Pancreas (tissue), 10 donors: ENCODE results near the gene EIF2AK3. TPM values are rescaled to one million over a fixed set of nuclear protein-coding genes. Genes with fewer than 3 reads are reported as not detected.

Source experiments
- ATAC-seq, 4 donors: fragments of 200-7000 bp; cut with Tn5 transposase; one replicate each; pipeline versions ENCODE4 v1.8.0 to v1.9.1; 2020; ENCODE audit warnings: mild to moderate bottlenecking in 4 of 4, moderate library complexity in 4 of 4
- DNase-seq, 6 donors: peaks; one replicate each; pipeline ENCODE4 v3.0.0-alpha.2; 2020
- FAIRE-seq: peaks from 2 replicates; lab custom pipeline; 2012; peaks lifted over from hg19 to GRCh38; lab: Jason Lieb, UNC
- H3K27ac ChIP-seq, 4 donors: fragments of 200-600 bp; sonication (generic); 1 replicate in 3 of 4; 2 replicates in 1 of 4; pipeline versions ENCODE4 v1.5.0 to v1.8.0; 2020
- H3K27me3 ChIP-seq, 4 donors: fragments of 200-600 bp; one replicate each; pipeline ENCODE4 v1.8.0; 2021
- H3K36me3 ChIP-seq, 3 donors: fragments of 200-600 bp; sonication (generic) in 1 of 3; one replicate each; pipeline versions ENCODE4 v1.5.0 to v1.8.0; 2020 to 2021
- H3K4me1 ChIP-seq, 3 donors: fragments of 200-600 bp; one replicate each; pipeline ENCODE4 v1.8.0; 2021
- H3K4me3 ChIP-seq, 4 donors: fragments of 200-600 bp; sonication (generic) in 2 of 4; one replicate each; pipeline versions ENCODE4 v1.5.0 to v1.8.0; 2020 to 2021
- H3K9me3 ChIP-seq, 4 donors: fragments of 200-600 bp; one replicate each; pipeline ENCODE4 v1.8.0; 2021
- CTCF ChIP-seq, 4 donors: fragments of 200-600 bp; sonication (generic) in 3 of 4; IDR thresholded peaks; one replicate each; pipeline versions ENCODE4 v1.5.0 to v1.8.0; 2021; ENCODE audit warnings: antibody characterized with exemption in 4 of 4
- WGBS, 2 donors: extraction: QIAGEN DNeasy Blood & Tissue Kit; methylation state at CpG; one replicate each; pipeline ENCODE4 v1.1.7; 2013; 5-methylcytosine and 5-hydroxymethylcytosine counted together
- intact Hi-C, 3 donors: fragments of 100-400 bp; cut with DNase I; formaldehyde crosslinking; loops; one replicate each; pipeline versions ENCODE4 v1.11.1 to v1.14.2; 2022
- polyA plus RNA-seq, 2 donors: library from polyadenylated mRNA; stranded (reverse); fragments of 200-250 nt; gene quantifications; one replicate each; pipeline ENCODE4 v1.2.3, GENCODE V29; 2013
- total RNA-seq, 6 donors: library from RNA; stranded (reverse); fragmentation: NEBNext Ultra II Directional in 4 of 6; extraction: Animal tissue kit (Norgen Biotek cat#: 25700) in 4 of 6; gene quantifications; one replicate each; pipeline versions ENCODE4 v1.2.1 to v1.2.4, GENCODE V29; 2021 to 2023
- donor health status: healthy with polysubstance abuse.
- donor health status: DM: no; HTN: no; CAD: no; lungs with moderate emphysema.
- donor health status: DM: no; HTN: no; CAD: no.
- donor health status: control.
- donor health status: control.
- donor health status: Bipolar disorder and iron deficiency.
- donor health status: DM: yes; HTN: yes; CAD: no.
- donor health status: DM: no; HTN: no; CAD: no.
- donor health status: DM: no; HTN: no; CAD: no.
- donor health status: DM: yes; HTN: yes; CAD: no.

Gene EIF2AK3
- total and polyA plus RNA-seq, 8 donors, result 6.2 to 58.4 (median 25.5) TPM

GRCh38 chr2:88545118-88545517, 82.1 kb downstream of the EIF2AK3 start:
- intact Hi-C loops, result no loop called here
- WGBS, 2 donors, result 74 to 85% methylated on average over 5 of the region's 5 CpGs
- no peak for FAIRE-seq

GRCh38 chr2:88543541-88544057, 83.7 kb downstream of the EIF2AK3 start:
- intact Hi-C loops, result no loop called here
- no peak for DNase-seq
- no peak overlapping the region for H3K27ac ChIP-seq
- H3K4me1 ChIP-seq, result no peaks in the 10 kb centered on the region
- H3K4me3 ChIP-seq, result no peak overlapping the region
- no peak for ATAC-seq
- no peaks in the 10 kb centered on the region for H3K9me3 ChIP-seq
- no peaks in the 10 kb centered on the region for H3K27me3 ChIP-seq
- H3K36me3 ChIP-seq, result no peaks in the 10 kb centered on the region
- FAIRE-seq, result no peak
- no peak for TF ChIP-seq CTCF (IDR thresholded peaks at IDR 0.05)
- 75 to 79% methylated on average over 6 of the region's 6 CpGs for WGBS, 2 donors

More at GRCh38 chr2:88545118-88545517, 82.1 kb downstream of the EIF2AK3 start:
- Histone ChIP-seq H3K27me3 (no peaks in the 10 kb centered on the region), H3K9me3 (no peaks in the 10 kb centered on the region), H3K36me3 (no peaks in the 10 kb centered on the region), H3K4me1 (no peaks in the 10 kb centered on the region), H3K4me3 (no peak overlapping the region), H3K27ac (no peak overlapping the region)
- no peak for TF ChIP-seq CTCF (IDR thresholded peaks at IDR 0.05)
- no peak for DNase-seq
- ATAC-seq, result no peak

GRCh38 chr2:88542668-88543067, 84.6 kb downstream of the EIF2AK3 start:
- no peak for DNase-seq
- WGBS, 2 donors, result 87 to 88% methylated on average over 6 of the region's 6 CpGs
- no peak overlapping the region for H3K4me3 ChIP-seq
- ATAC-seq, result no peak
- H3K4me1 ChIP-seq, result no peaks in the 10 kb centered on the region
- H3K9me3 ChIP-seq, result no peaks in the 10 kb centered on the region
- no peak for TF ChIP-seq CTCF (IDR thresholded peaks at IDR 0.05)
- H3K27me3 ChIP-seq, result no peaks in the 10 kb centered on the region
- no peak overlapping the region for H3K27ac ChIP-seq
- no peaks in the 10 kb centered on the region for H3K36me3 ChIP-seq
- FAIRE-seq, result no peak
- intact Hi-C loops, result no loop called here

GRCh38 chr2:88540346-88540745, 86.9 kb downstream of the EIF2AK3 start:
- ATAC-seq, result no peak
- WGBS, 2 donors, result 81 to 82% methylated on average over 2 of the region's 2 CpGs

More at GRCh38 chr2:88540346-88540745, 86.9 kb downstream of the EIF2AK3 start:
- no peaks in the 10 kb centered on the region for H3K27me3 ChIP-seq
- H3K36me3 ChIP-seq, result no peaks in the 10 kb centered on the region
- H3K4me1 ChIP-seq, result no peaks in the 10 kb centered on the region
- intact Hi-C loops, result no loop called here
- DNase-seq (no peak), FAIRE-seq (no peak)
- H3K4me3 ChIP-seq, result no peak overlapping the region
- H3K9me3 ChIP-seq, result no peaks in the 10 kb centered on the region
- TF ChIP-seq CTCF (IDR thresholded peaks at IDR 0.05), result no peak
- H3K27ac ChIP-seq, result no peak overlapping the region
